Upper lobe of left lung (tissue), 4 donors: ENCODE data around the gene DTNA.

ENCODE experiments used
- POLR2A ChIP-seq, 4 donors: fragments of 450-650 bp; IDR thresholded peaks; one replicate each; pipeline ENCODE4 v1.5.1; 2016 to 2017; ENCODE audit warnings: antibody characterized with exemption in 4 of 4, mild to moderate bottlenecking in 2 of 4
- POLR2AphosphoS5 ChIP-seq, 2 donors: sonication (generic); formaldehyde crosslinking; IDR thresholded peaks; one replicate each; pipeline ENCODE4 v1.5.1; 2017; ENCODE audit warnings: antibody characterized with exemption in 2 of 2
- TF ChIP-seq, protein P1 (sequence below), 6 experiments: fragments of 450-650 bp in 4 of 6; fragments of 200-600 bp in 2 of 6; sonication (generic) in 2 of 6; IDR thresholded peaks; one replicate each; pipeline ENCODE4 v1.5.1; 2016 to 2019; ENCODE audit warnings: antibody characterized with exemption in 6 of 6

GRCh38 chr18:34709104-34709503 lies 994 bp upstream of the DTNA start:
- TF ChIP-seq POLR2A (IDR thresholded peaks at IDR 0.05) (no peak), POLR2AphosphoS5 (IDR thresholded peaks at IDR 0.05) (peak; percentile 28 to 66)
- TF ChIP-seq, protein P1, sequence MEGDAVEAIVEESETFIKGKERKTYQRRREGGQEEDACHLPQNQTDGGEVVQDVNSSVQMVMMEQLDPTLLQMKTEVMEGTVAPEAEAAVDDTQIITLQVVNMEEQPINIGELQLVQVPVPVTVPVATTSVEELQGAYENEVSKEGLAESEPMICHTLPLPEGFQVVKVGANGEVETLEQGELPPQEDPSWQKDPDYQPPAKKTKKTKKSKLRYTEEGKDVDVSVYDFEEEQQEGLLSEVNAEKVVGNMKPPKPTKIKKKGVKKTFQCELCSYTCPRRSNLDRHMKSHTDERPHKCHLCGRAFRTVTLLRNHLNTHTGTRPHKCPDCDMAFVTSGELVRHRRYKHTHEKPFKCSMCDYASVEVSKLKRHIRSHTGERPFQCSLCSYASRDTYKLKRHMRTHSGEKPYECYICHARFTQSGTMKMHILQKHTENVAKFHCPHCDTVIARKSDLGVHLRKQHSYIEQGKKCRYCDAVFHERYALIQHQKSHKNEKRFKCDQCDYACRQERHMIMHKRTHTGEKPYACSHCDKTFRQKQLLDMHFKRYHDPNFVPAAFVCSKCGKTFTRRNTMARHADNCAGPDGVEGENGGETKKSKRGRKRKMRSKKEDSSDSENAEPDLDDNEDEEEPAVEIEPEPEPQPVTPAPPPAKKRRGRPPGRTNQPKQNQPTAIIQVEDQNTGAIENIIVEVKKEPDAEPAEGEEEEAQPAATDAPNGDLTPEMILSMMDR (IDR thresholded peaks at IDR 0.05): no peak
